ENCODE results near the gene ARHGEF11. TPM values are rescaled to one million over a fixed set of nuclear protein-coding genes. Genes with fewer than 3 reads are reported as not detected.

ARHGEF11 gene, protein sequence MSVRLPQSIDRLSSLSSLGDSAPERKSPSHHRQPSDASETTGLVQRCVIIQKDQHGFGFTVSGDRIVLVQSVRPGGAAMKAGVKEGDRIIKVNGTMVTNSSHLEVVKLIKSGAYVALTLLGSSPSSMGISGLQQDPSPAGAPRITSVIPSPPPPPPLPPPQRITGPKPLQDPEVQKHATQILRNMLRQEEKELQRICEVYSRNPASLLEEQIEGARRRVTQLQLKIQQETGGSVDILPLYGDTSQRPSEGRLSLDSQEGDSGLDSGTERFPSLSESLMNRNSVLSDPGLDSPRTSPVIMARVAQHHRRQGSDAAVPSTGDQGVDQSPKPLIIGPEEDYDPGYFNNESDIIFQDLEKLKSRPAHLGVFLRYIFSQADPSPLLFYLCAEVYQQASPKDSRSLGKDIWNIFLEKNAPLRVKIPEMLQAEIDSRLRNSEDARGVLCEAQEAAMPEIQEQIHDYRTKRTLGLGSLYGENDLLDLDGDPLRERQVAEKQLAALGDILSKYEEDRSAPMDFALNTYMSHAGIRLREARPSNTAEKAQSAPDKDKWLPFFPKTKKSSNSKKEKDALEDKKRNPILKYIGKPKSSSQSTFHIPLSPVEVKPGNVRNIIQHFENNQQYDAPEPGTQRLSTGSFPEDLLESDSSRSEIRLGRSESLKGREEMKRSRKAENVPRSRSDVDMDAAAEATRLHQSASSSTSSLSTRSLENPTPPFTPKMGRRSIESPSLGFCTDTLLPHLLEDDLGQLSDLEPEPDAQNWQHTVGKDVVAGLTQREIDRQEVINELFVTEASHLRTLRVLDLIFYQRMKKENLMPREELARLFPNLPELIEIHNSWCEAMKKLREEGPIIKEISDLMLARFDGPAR (N-terminal part only)
- 43.5 TPM for total RNA-seq

DNA sequence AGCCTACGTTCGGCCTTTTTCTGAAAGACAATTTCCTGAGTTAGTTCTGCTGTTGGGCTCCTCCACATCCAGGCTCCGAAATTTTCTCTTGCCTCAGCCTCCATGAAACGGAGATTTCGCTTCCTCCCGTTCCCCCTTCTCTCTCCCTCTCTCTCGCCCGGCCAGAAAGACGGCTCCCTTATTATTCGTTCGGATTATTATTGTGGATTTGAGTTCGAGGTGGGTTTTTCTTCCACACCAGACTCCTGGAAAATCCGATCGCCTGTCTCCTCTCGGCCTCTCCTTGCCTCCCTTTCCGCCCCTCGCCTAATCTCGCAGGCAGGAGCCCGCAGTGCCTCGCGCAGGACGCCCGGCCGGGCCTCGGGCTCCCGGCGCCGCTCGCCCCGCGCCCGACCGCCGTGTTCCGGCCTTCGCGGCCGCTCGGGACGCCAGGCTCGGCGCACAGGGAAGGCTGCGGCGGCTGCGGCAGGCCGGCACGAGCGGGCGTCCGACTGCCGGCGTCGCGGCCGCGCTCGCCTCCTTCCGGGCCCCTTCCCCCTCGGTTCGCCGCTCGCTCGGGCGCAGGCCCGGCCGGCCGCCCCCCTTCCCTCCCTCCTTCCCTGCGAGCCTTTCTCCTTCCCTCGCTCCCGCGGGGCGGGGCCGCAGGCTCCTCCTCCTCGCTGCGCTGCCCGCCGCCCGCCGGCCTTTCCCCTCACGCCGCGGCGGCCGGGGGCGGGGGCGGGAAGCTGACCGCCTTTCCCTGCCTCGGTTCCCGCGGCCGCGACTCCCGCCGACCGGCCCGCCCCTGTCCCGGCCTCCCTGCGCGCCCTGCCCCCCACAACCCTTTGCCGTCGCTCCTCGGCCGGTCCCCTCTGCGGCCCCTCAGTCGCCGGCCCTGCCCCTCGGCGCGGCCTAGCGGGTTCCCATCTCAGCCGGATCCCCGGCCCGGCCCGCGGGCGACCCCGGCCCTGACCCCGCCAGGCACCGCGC is at the start of gene ARHGEF11:
ARHGEF11 (minus strand) TSS at position 493 of the 969 bp plus-strand sequence. CDS start 1,412 bp downstream, outside the sequence.
- Histone ChIP-seq H3K4me1 (peaks cover 17 to 31% of the 10 kb centered on the region in 2 donors), H3K4me3 (peak within 1 kb of the TSS; percentile 90 to 97), H3K27ac (peak within 1 kb of the TSS; percentile 87 to 95), H3K27me3 (no peaks in the 10 kb centered on the region), H3K36me3 (no peaks in the 10 kb centered on the region), H3K9me3 (no peaks in the 10 kb centered on the region)
- intact Hi-C loops (cut with DNase I), result loop anchor here (2.0 kb wide), 1 partner anchor 93 kb away; the partner anchor contains the start of gene ETV3
- TF ChIP-seq CTCF (IDR thresholded peaks at IDR 0.05), result no peak
- peak; percentile 69 to 95 for DNase-seq (ENCODE audit: low spot score in 2 of 2)

DNA sequence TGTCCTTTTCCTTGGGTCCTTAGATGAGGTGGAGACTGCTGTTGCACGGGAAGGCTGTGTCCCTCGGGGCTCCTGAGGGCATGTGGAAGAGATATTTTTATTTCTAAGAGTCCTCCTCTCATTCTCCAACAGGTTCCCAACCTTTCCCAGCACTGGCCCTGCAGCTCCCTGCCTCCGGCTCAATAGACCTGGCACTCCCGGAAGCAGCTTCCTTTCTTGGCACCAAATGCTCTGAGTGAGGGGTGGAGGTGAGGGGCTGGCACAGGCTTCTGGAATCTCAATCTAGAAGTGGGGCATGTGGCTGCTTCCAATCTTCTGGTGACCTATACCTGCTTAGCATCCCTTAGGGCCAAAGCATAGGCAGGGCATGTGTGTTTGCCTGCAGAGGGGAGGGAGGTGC is 49.5 kb upstream of the ARHGEF11 start:
- TF ChIP-seq CTCF (IDR thresholded peaks at IDR 0.05), result no peak
- Histone ChIP-seq H3K9me3 (no peaks in the 10 kb centered on the region), H3K4me3 (no peak overlapping the region), H3K36me3 (no peaks in the 10 kb centered on the region), H3K27me3 (no peaks in the 10 kb centered on the region), H3K27ac (no peak overlapping the region), H3K4me1 (peaks cover 0 to 3% of the 10 kb centered on the region in 2 donors)
- intact Hi-C loops (cut with DNase I), result no loop called here
- DNase-seq (ENCODE audit: low spot score in 2 of 2), result no peak

DNA sequence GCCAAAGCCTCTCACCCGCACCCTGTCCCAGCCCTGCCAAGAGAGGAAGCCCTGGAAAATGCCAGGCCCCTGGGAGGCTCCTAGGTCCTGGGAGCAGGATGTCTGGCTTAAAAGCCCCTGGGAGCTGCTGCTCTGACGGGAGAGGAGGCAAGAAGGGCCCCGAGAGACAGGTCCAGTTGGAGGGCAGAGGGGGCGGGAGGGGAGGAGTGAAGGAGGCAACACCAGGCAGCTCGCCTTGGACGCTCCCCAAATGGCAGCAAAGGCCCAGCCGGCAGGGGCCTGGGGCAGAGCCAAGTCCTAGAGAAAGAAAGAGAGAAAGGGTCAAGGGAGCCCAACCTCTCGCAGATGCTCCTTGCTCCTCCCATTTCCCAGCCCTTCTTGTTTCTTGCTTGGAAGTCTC is 47.3 kb upstream of the ARHGEF11 start:
- Histone ChIP-seq H3K27ac (no peak overlapping the region), H3K9me3 (no peaks in the 10 kb centered on the region), H3K36me3 (no peaks in the 10 kb centered on the region), H3K27me3 (no peaks in the 10 kb centered on the region), H3K4me3 (no peak overlapping the region), H3K4me1 (peaks cover 0 to 3% of the 10 kb centered on the region in 2 donors)
- intact Hi-C loops (cut with DNase I), result loop anchor here (5.0 kb wide), 1 partner anchor 399 kb away; no protein-coding TSS in a partner anchor
- no peak for TF ChIP-seq CTCF (IDR thresholded peaks at IDR 0.05)
- DNase-seq (ENCODE audit: low spot score in 2 of 2), result no peak

DNA sequence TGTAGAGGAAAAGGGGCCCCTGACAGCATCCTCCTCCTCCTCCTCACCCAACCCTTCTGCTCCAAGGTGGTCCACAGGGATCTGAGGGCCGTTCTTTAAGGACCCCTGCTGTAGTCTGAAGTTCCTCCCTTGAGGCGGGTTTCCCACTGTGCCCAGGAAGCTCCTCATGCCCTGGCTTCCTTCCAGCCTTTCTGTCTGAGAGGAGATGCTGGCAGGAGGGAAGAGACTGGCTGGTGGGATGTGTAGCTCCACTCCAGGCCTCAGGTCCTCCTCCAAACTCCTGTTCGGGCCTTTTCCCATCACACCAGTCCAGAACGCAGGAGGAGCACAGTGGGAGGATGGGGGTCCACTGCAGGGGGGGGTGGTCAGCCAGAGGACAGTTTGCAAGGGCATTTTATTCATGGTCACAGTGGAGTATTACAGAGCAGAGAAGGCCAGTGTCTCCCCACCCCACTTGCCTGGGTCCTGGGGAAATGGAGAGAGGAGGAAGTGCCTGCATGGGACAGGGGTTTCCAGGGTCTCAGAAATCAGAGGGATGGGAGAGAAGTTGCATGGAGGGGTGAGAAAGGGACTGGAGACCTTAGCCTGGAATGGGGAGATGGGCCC is 46.2 kb upstream of the ARHGEF11 start:
- no peak for TF ChIP-seq CTCF (IDR thresholded peaks at IDR 0.05)
- peaks cover 0 to 3% of the 10 kb centered on the region in 2 donors for H3K4me1 ChIP-seq
- no peak for DNase-seq (ENCODE audit: low spot score in 2 of 2)

More for the DNA sequence above, 46.2 kb upstream of the ARHGEF11 start:
- intact Hi-C loops (cut with DNase I), result loop anchor here (5.0 kb wide), 1 partner anchor 401 kb away; no protein-coding TSS in a partner anchor
- no peaks in the 10 kb centered on the region for H3K36me3 ChIP-seq
- no peak overlapping the region for H3K4me3 ChIP-seq
- H3K27me3 ChIP-seq, result no peaks in the 10 kb centered on the region
- no peak overlapping the region for H3K27ac ChIP-seq
- H3K9me3 ChIP-seq, result no peaks in the 10 kb centered on the region

Data from ascending aorta (tissue), 2 donors.